ENCODE data around the gene ABLIM2. TPM values are rescaled to one million over a fixed set of nuclear protein-coding genes. Genes with fewer than 3 reads are reported as not detected.

ABLIM2 gene
- total and polyA plus RNA-seq, 10 of the 15 experiments (the other 5 are each of a cell fraction or from before 2014, with no cell fraction given) = 0.03 to 0.15 (median 0.05) TPM; not detected in 7

- no peaks in the 10 kb centered on the region for H3K79me2 ChIP-seq (ENCODE audit: control insufficient read depth, insufficient read depth, low read length)
- ChIA-PET SMC1A (ENCODE audit: uncharacterized antibody, unreplicated experiment) (no interaction called here), CTCF (no interaction called here), POLR2A (no interaction called here), RAD21 (ENCODE audit: unreplicated experiment) (no interaction called here)
- H3K4me3 ChIP-seq = no peak overlapping the region
- TF ChIP-seq EGR1 (IDR thresholded peaks at IDR 0.05; ENCODE audit: borderline replicate concordance in 1 of 2, low read depth in 2 of 2, low read length in 2 of 2) (no peak), CREB1 (IDR thresholded peaks at IDR 0.05; ENCODE audit: low read depth) (no peak), NFYA (IDR thresholded peaks at IDR 0.05; ENCODE audit: borderline replicate concordance, low read depth, low read length) (no peak), RCOR1 (conservative IDR thresholded peaks at IDR 0.05; ENCODE audit: low read depth, low read length) (no peak), RAD21 (IDR thresholded peaks at IDR 0.05; ENCODE audit: insufficient read depth, low read depth, low read length) (no peak), E2F8 (IDR thresholded peaks at IDR 0.05; ENCODE audit: low read depth, partially characterized antibody) (no peak), SMARCA5 (IDR thresholded peaks at IDR 0.05) (no peak), HDAC2 (IDR thresholded peaks at IDR 0.05) (no peak), NR2F1 (conservative IDR thresholded peaks at IDR 0.05) (no peak), NFXL1 (IDR thresholded peaks at IDR 0.05; ENCODE audit: borderline replicate concordance) (no peak), SUPT20H (IDR thresholded peaks at IDR 0.05; ENCODE audit: borderline replicate concordance, control insufficient read depth, low read depth, low read length) (no peak), ELK1 (IDR thresholded peaks at IDR 0.05; ENCODE audit: low read depth, low read length) (no peak), NRF1 (conservative IDR thresholded peaks at IDR 0.05; ENCODE audit: low read depth, low read length) (no peak), DPF2 (IDR thresholded peaks at IDR 0.05) (no peak), TCF12 (IDR thresholded peaks at IDR 0.05; ENCODE audit: low read depth, low read length) (no peak), HDAC6 (IDR thresholded peaks at IDR 0.05; ENCODE audit: unreplicated experiment) (no peak)
- no peak for DNase-seq (ENCODE audit: low read depth, low spot score)
- in situ Hi-C loops (cut with MboI) = no loop called here
- no peak overlapping the region for H3K4me2 ChIP-seq (ENCODE audit: control insufficient read depth, insufficient read depth)
- no peaks in the 10 kb centered on the region for H3K9me3 ChIP-seq (replicated peaks; ENCODE audit: control insufficient read depth, insufficient read depth, low read length)
- peaks cover 0 to 8% of the 10 kb centered on the region in 2 experiments; a peak in 3 of 4 replicates for H3K27me3 ChIP-seq (replicated peaks in 1 of 2; ENCODE audit: control insufficient read depth in 2 of 2, insufficient read depth in 2 of 2, low read length in 1 of 2)
- intact Hi-C loops (cut with micrococcal nuclease; ENCODE audit: unreplicated experiment) = no loop called here
- H3K4me1 ChIP-seq (ENCODE audit: control insufficient read depth, insufficient read depth, low read length) = no peaks in the 10 kb centered on the region; the same call in 1 of the 2 replicates
- BruUV-seq (replicated peaks) = no TSS peak
- no peak overlapping the region for H3K9ac ChIP-seq (ENCODE audit: control insufficient read depth, insufficient read depth, low read length)
- H3K27ac ChIP-seq (ENCODE audit: control insufficient read depth, insufficient read depth) = no peak overlapping the region
- no peak overlapping the region for H2AFZ ChIP-seq (ENCODE audit: control insufficient read depth, low read depth, low read length)
- H3K36me3 ChIP-seq (ENCODE audit: control insufficient read depth in 2 of 2, insufficient read depth in 2 of 2, low read length in 1 of 2) = no peaks in the 10 kb centered on the region
- FAIRE-seq = no peak
- 26% methylated on average over 11 of the region's 11 CpGs for WGBS (ENCODE audit: insufficient coverage, insufficient replicate concordance, low lambda C conversion rate, missing lambda C conversion rate)
- no peak for ATAC-seq
- H4K20me1 ChIP-seq (ENCODE audit: control insufficient read depth, insufficient read depth) = no peaks in the 10 kb centered on the region
These were observed 217.3 kb downstream of the ABLIM2 start for GRCh38 chr4:7941111-7941964.
